Measurements from ENCODE around the gene GNAS-AS1.

The GNAS-AS1 gene

DNA sequence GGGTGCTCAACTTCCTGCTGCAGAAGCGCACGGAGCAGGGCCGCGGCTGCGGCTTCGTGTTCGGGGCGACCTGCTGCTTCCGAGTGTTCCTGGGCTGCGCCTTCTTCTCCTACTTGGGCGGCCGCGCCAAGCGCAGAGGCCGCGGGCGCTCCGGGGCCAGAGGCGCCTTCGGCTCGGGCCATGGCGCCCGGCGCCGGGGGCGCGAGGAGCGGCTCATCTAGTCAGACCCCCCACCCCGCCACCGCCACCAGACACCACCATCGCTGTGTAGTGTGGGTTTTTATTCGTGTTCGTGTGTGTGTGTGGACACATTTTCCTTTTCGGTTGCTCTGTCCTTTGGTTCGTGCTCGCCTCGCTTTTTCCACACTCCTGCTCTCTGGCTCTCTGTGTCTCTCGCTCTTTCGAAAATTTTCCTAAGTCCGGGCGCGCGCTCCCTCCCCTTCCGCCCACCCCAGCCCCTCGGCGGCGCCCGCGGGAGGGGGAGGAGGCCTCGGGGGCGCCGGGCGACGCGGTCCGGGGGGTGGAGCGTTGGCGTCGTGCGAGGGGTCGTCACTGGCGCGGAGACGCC lies 39.9 kb upstream of the GNAS-AS1 start:
- TF ChIP-seq, protein P1, sequence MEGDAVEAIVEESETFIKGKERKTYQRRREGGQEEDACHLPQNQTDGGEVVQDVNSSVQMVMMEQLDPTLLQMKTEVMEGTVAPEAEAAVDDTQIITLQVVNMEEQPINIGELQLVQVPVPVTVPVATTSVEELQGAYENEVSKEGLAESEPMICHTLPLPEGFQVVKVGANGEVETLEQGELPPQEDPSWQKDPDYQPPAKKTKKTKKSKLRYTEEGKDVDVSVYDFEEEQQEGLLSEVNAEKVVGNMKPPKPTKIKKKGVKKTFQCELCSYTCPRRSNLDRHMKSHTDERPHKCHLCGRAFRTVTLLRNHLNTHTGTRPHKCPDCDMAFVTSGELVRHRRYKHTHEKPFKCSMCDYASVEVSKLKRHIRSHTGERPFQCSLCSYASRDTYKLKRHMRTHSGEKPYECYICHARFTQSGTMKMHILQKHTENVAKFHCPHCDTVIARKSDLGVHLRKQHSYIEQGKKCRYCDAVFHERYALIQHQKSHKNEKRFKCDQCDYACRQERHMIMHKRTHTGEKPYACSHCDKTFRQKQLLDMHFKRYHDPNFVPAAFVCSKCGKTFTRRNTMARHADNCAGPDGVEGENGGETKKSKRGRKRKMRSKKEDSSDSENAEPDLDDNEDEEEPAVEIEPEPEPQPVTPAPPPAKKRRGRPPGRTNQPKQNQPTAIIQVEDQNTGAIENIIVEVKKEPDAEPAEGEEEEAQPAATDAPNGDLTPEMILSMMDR (conservative IDR thresholded peaks at IDR 0.05) = no peak

DNA sequence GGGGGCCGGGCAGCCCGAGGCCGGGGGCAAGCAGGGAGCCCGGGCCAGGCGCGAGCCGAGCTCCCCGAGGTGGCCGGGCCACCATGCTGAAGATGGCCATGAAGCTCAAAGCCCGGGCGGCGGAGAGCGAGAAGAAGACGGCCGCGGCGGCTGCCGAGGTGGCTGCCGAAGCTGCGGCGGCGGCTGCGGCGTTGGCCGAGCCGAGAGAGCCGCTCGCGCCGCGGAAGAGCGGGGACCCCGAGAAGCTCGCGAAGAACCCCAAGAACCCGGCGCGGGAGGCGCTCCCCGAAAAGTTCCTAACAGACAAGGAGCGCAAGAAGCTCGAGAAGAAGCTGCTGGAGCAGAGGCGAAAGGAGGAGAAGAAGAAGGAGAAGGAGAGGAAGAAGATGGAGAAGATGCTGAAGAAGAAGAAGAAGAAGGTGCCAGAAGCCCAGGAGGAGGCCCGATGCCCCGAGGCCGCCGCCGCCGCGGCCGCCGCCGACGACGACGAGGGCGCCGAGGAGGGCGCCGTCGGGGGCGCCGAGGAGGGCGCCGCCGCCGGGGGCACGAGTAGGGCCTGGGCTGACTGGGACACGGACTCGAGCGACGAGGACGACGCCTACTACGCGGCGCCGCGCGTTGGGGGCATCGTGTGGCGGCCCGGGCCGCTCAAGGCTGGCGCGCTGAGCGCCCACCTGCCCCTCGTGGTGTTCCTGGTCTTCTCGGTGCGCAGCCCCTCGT lies 39.3 kb upstream of the GNAS-AS1 start:
- peak overlapping the region; percentile 100 for H3K27ac ChIP-seq
- TF ChIP-seq, protein P1 (conservative IDR thresholded peaks at IDR 0.05) = no peak

More for the DNA sequence above, 39.9 kb upstream of the GNAS-AS1 start:
- peak overlapping the region; percentile 100 for H3K27ac ChIP-seq

DNA sequence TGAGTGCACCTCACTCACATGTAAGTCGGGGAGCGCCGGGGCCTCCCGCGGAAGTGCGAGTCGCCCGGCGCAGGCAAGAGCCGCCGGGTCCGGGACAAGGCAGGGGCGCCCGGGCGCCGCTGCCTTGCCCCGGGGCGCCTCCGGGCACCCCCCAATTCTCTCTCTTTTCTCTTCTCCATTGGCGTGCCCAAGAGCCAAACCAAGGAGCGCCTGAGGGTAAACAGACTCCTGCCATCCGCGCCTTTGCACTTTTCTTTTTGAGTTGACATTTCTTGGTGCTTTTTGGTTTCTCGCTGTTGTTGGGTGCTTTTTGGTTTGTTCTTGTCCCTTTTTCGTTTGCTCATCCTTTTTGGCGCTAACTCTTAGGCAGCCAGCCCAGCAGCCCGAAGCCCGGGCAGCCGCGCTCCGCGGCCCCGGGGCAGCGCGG lies 38.6 kb upstream of the GNAS-AS1 start:
- TF ChIP-seq, protein P1 (conservative IDR thresholded peaks at IDR 0.05) = no peak
- peak overlapping the region; percentile 100 for H3K27ac ChIP-seq

DNA sequence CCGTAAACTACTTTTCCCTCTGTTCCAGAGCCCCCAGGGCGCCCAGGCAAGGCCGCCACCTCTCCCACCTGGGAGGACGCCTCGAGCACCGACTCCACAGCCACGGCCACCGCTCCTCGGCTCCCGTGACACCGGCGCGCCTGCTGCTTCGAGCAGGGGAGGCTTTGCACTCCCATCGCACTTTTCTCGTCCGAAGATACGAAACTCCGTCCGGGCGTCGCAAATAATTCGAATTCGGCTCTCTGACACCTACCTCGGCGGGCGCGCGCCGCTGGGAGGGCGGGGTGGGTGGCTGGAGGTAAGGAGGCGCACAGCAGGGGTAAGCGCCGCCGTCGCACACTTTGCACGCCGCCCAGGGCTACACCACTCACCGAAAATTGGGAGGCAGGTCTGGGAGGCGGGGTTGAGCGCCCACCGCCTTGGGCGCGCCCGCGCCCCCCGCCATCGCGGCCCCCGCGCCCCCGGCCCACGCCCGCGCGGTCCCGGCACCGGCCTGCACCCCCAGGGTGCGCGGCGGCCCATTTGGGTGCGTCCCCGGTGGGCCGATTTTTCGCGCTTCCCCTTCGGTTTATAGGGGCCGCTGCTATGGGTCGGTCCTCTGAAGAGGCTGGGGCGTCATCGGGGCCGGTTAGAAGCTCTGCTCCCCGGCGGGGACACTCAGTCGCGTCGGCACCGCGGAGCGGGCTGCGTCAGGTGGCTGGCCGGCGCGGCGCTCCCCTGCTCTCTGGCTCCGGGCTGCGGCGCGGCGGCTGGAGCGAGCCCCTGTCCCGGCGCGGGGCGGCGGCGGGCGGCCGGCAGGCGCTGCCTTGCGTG lies 38.0 kb upstream of the GNAS-AS1 start:
- TF ChIP-seq, protein P1 (conservative IDR thresholded peaks at IDR 0.05) = no peak
- peak overlapping the region; percentile 100 for H3K27ac ChIP-seq

DNA sequence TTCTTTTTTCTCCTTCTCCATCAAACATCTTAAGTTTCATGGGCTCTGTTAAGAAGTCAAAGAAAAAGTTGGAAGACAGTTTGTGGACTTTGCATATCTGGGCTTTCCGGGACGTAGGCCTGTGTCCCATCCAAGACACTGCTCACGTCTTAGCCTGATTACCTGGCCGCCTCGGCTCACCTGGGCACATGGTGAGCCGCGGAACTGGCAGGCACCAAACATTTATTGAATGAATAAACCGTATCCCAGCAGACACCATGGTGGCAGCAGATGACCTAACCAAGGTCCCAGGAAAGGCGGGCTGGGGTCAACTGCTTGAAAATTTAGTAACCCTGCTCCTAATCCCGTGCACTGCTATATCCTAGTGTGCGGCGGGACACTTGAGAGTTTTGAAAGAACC lies 37.4 kb upstream of the GNAS-AS1 start:
- TF ChIP-seq, protein P1 (conservative IDR thresholded peaks at IDR 0.05) = no peak
- peak overlapping the region; percentile 100 for H3K27ac ChIP-seq

DNA sequence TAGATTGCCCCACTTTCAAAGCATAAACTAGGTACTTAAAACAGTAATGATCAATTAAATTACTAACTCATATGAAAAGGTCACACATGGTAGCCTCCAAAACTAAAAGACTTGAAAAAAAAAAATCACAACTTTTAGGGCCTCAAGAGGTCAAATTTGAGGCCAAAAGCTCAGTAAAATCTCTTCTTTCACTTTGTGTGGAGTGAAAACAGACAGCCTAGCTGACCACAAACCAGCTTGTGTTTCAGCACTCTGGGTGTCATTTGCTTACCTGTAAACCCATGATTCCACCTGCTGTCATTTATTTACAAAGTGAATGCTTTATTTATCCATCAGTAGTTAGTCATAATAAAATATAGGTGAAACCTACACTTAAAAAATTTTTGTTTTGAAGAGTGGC lies 35.8 kb upstream of the GNAS-AS1 start:
- TF ChIP-seq, protein P1 (conservative IDR thresholded peaks at IDR 0.05) = no peak
- no peak overlapping the region for H3K27ac ChIP-seq

DNA sequence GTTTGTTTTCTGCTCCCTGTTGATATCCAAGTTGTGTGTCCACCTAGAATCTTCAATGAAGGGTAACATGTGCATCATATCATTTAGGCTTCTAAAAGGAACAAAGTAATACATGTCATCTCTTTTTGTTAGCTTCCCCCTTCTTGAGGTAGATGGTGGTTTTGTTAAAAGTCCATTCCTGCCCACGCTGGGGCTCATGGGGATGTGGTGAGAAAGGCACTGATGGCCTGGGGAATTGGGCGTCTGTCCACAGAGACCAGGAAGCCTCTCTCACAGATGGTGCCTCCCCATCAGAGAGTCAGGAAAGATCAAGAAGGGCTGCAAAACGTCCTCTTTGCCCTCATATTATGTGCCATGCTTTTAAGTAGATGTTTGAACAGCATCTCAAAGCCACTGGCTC lies 34.3 kb upstream of the GNAS-AS1 start:
- TF ChIP-seq, protein P1 (conservative IDR thresholded peaks at IDR 0.05) = no peak

More for the DNA sequence above, 34.3 kb upstream of the GNAS-AS1 start:
- H3K27ac ChIP-seq = no peak overlapping the region
